ENCODE measurements around the gene MAGI2. TPM values are rescaled to one million over a fixed set of nuclear protein-coding genes. Genes with fewer than 3 reads are reported as not detected.

MAGI2 gene
- total RNA-seq, 3 donors from 2014 or later (not counting 1 experiment from before 2014, with no cell fraction given), result 0.09 to 0.48 (median 0.27) TPM

- no peak for DNase-seq
- no peaks in the 10 kb centered on the region for H3K9me3 ChIP-seq (ENCODE audit: control insufficient read depth, insufficient read depth, low read length)
- no peaks in the 10 kb centered on the region for H3K27me3 Mint-ChIP-seq (ENCODE audit: low read depth in 2 of 2)
- no peaks in the 10 kb centered on the region for H3K36me3 Mint-ChIP-seq
- H3K4me1 ChIP-seq (ENCODE audit: control insufficient read depth, insufficient read depth, low read length), result no peaks in the 10 kb centered on the region
- TF ChIP-seq CTCF (IDR thresholded peaks at IDR 0.05), result no peak
- H3K4me3 ChIP-seq (ENCODE audit: low read length), result no peak overlapping the region
- H3K36me3 ChIP-seq (ENCODE audit: control insufficient read depth, insufficient read depth, low read length), result no peaks in the 10 kb centered on the region
- H3K4me3 Mint-ChIP-seq, result no peak overlapping the region
- no peak for ATAC-seq
- no peak overlapping the region for H3K27ac ChIP-seq (ENCODE audit: low read length)
- intact Hi-C loops (cut with micrococcal nuclease), result no loop called here
- no peak overlapping the region for H3K27ac Mint-ChIP-seq
- no peaks in the 10 kb centered on the region for H3K4me1 Mint-ChIP-seq
- no peaks in the 10 kb centered on the region for H3K27me3 ChIP-seq (ENCODE audit: control insufficient read depth, insufficient read depth, low read length)
- WGBS (ENCODE audit: insufficient coverage), result 82% methylated on average over 3 of the region's 6 CpGs
- peaks cover 12 to 13% of the 10 kb centered on the region in 2 donors for H3K9me3 Mint-ChIP-seq
Measured at GRCh38 chr7:79199266-79199665, 254.2 kb downstream of the MAGI2 start.

- H3K4me1 Mint-ChIP-seq, result no peaks in the 10 kb centered on the region
- H3K27ac ChIP-seq (ENCODE audit: low read length), result no peak overlapping the region
- peaks cover 9 to 10% of the 10 kb centered on the region in 2 donors for H3K9me3 Mint-ChIP-seq
- TF ChIP-seq CTCF (IDR thresholded peaks at IDR 0.05), result no peak
- no peaks in the 10 kb centered on the region for H3K36me3 ChIP-seq (ENCODE audit: control insufficient read depth, insufficient read depth, low read length)
- no peak overlapping the region for H3K27ac Mint-ChIP-seq
- H3K4me3 Mint-ChIP-seq, result no peak overlapping the region
- DNase-seq (no peak), ATAC-seq (no peak)
- H3K9me3 ChIP-seq (ENCODE audit: control insufficient read depth, insufficient read depth, low read length), result peaks cover 4% of the 10 kb centered on the region
- H3K27me3 ChIP-seq (ENCODE audit: control insufficient read depth, insufficient read depth, low read length), result no peaks in the 10 kb centered on the region
- H3K4me1 ChIP-seq (ENCODE audit: control insufficient read depth, insufficient read depth, low read length), result no peaks in the 10 kb centered on the region
- H3K4me3 ChIP-seq (ENCODE audit: low read length), result no peak overlapping the region
- 94% methylated on average over 2 of the region's 2 CpGs for WGBS (ENCODE audit: insufficient coverage)
- H3K36me3 Mint-ChIP-seq, result no peaks in the 10 kb centered on the region
- intact Hi-C loops (cut with micrococcal nuclease), result no loop called here
- H3K27me3 Mint-ChIP-seq (ENCODE audit: low read depth in 2 of 2), result no peaks in the 10 kb centered on the region
Measured at GRCh38 chr7:79185605-79186004, 267.9 kb downstream of the MAGI2 start.

- no peaks in the 10 kb centered on the region for H3K36me3 Mint-ChIP-seq
- peaks cover 9% of the 10 kb centered on the region in 2 donors for H3K9me3 Mint-ChIP-seq
- no peak overlapping the region for H3K27ac ChIP-seq (ENCODE audit: low read length)
- no peaks in the 10 kb centered on the region for H3K27me3 Mint-ChIP-seq (ENCODE audit: low read depth in 2 of 2)
- no peak overlapping the region for H3K27ac Mint-ChIP-seq
- peaks cover 4% of the 10 kb centered on the region for H3K9me3 ChIP-seq (ENCODE audit: control insufficient read depth, insufficient read depth, low read length)
- TF ChIP-seq CTCF (IDR thresholded peaks at IDR 0.05), result no peak
- ATAC-seq (no peak), DNase-seq (no peak)
- no peaks in the 10 kb centered on the region for H3K4me1 Mint-ChIP-seq
- intact Hi-C loops (cut with micrococcal nuclease), result no loop called here
- no peaks in the 10 kb centered on the region for H3K4me1 ChIP-seq (ENCODE audit: control insufficient read depth, insufficient read depth, low read length)
- no peaks in the 10 kb centered on the region for H3K27me3 ChIP-seq (ENCODE audit: control insufficient read depth, insufficient read depth, low read length)
- no peaks in the 10 kb centered on the region for H3K36me3 ChIP-seq (ENCODE audit: control insufficient read depth, insufficient read depth, low read length)
- H3K4me3 Mint-ChIP-seq, result no peak overlapping the region
- WGBS (ENCODE audit: insufficient coverage), result 0% methylated on average over 1 of the region's 1 CpG
- H3K4me3 ChIP-seq (ENCODE audit: low read length), result no peak overlapping the region
Measured at GRCh38 chr7:79182283-79182682, 271.2 kb downstream of the MAGI2 start.

GRCh38 chr7:79180533-79180932 lies 272.9 kb downstream of the MAGI2 start:
- Histone ChIP-seq H3K4me3 (ENCODE audit: low read length) (no peak overlapping the region), H3K27me3 (ENCODE audit: control insufficient read depth, insufficient read depth, low read length) (no peaks in the 10 kb centered on the region), H3K4me1 (ENCODE audit: control insufficient read depth, insufficient read depth, low read length) (no peaks in the 10 kb centered on the region), H3K9me3 (ENCODE audit: control insufficient read depth, insufficient read depth, low read length) (peaks cover 4% of the 10 kb centered on the region), H3K36me3 (ENCODE audit: control insufficient read depth, insufficient read depth, low read length) (no peaks in the 10 kb centered on the region), H3K27ac (ENCODE audit: low read length) (no peak overlapping the region)
- no peak for DNase-seq
- H3K27me3 Mint-ChIP-seq (ENCODE audit: low read depth in 2 of 2), result no peaks in the 10 kb centered on the region
- H3K4me1 Mint-ChIP-seq, result no peaks in the 10 kb centered on the region
- WGBS (ENCODE audit: insufficient coverage), result 53% methylated on average over 2 of the region's 2 CpGs
- no peak overlapping the region for H3K4me3 Mint-ChIP-seq
- H3K27ac Mint-ChIP-seq, result no peak overlapping the region
- H3K36me3 Mint-ChIP-seq, result no peaks in the 10 kb centered on the region
- intact Hi-C loops (cut with micrococcal nuclease), result no loop called here
- peaks cover 9% of the 10 kb centered on the region in 2 donors for H3K9me3 Mint-ChIP-seq
- ATAC-seq, result no peak
- no peak for TF ChIP-seq CTCF (IDR thresholded peaks at IDR 0.05)

All from natural killer cell (primary cell).